Right cardiac atrium (tissue), 5 donors: ENCODE data around the gene ANKRD9. TPM values are rescaled to one million over a fixed set of nuclear protein-coding genes. Genes with fewer than 3 reads are reported as not detected.
A peak's percentile ranks its signal among the peaks of the same experiment; 100 is the strongest.
"Not testable (repeated sequence)": the region's sequence is repeated elsewhere in the genome, so short reads cannot be mapped to it uniquely, and the experiment has no call there.

Experiments used
- ATAC-seq, 2 donors: fragments of 200-7000 bp; cut with Tn5 transposase; one replicate each; pipeline versions ENCODE4 v1.8.0 to v1.9.1; 2020; ENCODE audit warnings: moderate library complexity in 2 of 2, mild to moderate bottlenecking in 1 of 2
- DNase-seq, 3 donors: peaks; one replicate each; pipeline ENCODE4 v3.0.0-alpha.2; 2020
- H3K27ac ChIP-seq: one replicate; pipeline ENCODE4 v1.5.1; 2013; ENCODE audit warnings: mild to moderate bottlenecking, low read length, control low read depth, moderate library complexity
- H3K27me3 ChIP-seq: one replicate; pipeline ENCODE4 v1.6.1; 2013; ENCODE audit not compliant: control insufficient read depth, insufficient read depth
- H3K4me1 ChIP-seq: one replicate; pipeline ENCODE4 v1.6.1; 2013; ENCODE audit warnings: low read length; ENCODE audit not compliant: control insufficient read depth, insufficient read depth
- H3K4me3 ChIP-seq: one replicate; pipeline ENCODE4 v1.5.1; 2013; ENCODE audit warnings: low read length, control low read depth
- H3K9me3 ChIP-seq: one replicate; pipeline ENCODE4 v1.6.1; 2013; ENCODE audit warnings: low read length; ENCODE audit not compliant: control insufficient read depth
- WGBS: extraction: QIAGEN DNeasy Blood & Tissue Kit; methylation state at CpG from one replicate; pipeline ENCODE4 v1.1.7; 2013; 5-methylcytosine and 5-hydroxymethylcytosine counted together
- intact Hi-C, 4 donors: fragments of 100-400 bp; cut with DNase I; formaldehyde crosslinking; loops; one replicate each; pipeline versions ENCODE4 v1.11.0 to v1.14.0; 2022 to 2023
- polyA plus RNA-seq: library from polyadenylated mRNA; stranded (reverse); fragments of 200-250 nt; gene quantifications from one replicate; pipeline ENCODE4 v1.2.3, GENCODE V29; 2013
- total RNA-seq, 4 donors: library from RNA; stranded (reverse); fragmentation: NEBNext Ultra II Directional; extraction: Animal tissue kit (Norgen Biotek cat#: 25700); gene quantifications; one replicate each; pipeline ENCODE4 v1.2.1, GENCODE V29; 2021
- donor health status: healthy with polysubstance abuse.
- donor health status: DM: no; HTN: yes; CAD: no.
- donor health status: DM: no; HTN: no; CAD: no.
- donor health status: DM: no; HTN: yes; CAD: no; lungs with severe emphysema.
- donor health status: DM: yes; HTN: yes; CAD: no.

ANKRD9 gene
- total and polyA plus RNA-seq, 5 donors = 43.1 to 134 (median 118) TPM

GRCh38 chr14:102532204-102532658, 22.7 kb upstream of the ANKRD9 start:
- H3K4me3 ChIP-seq = no peak overlapping the region
- H3K27me3 ChIP-seq = no peaks in the 10 kb centered on the region
- no peaks in the 10 kb centered on the region for H3K4me1 ChIP-seq
- intact Hi-C loops = no loop called here
- no peak overlapping the region for H3K27ac ChIP-seq
- DNase-seq = no peak
- H3K9me3 ChIP-seq = no peaks in the 10 kb centered on the region
- WGBS = 82% methylated on average over 3 of the region's 3 CpGs
- no peak for ATAC-seq

- 69% methylated on average over 13 of the region's 13 CpGs for WGBS
Measured at GRCh38 chr14:102530828-102531478, 21.4 kb upstream of the ANKRD9 start.

GRCh38 chr14:102528431-102529170, 19.0 kb upstream of the ANKRD9 start:
- no peak for DNase-seq
- intact Hi-C loops = loop anchor here in 1 of 4 donors (10.0 kb wide), 1 partner anchor 66 kb away; the partner anchor contains the start of gene RCOR1
- H3K4me1 ChIP-seq = no peaks in the 10 kb centered on the region
- H3K27me3 ChIP-seq = no peaks in the 10 kb centered on the region
- no peaks in the 10 kb centered on the region for H3K9me3 ChIP-seq
- H3K27ac ChIP-seq = no peak overlapping the region
- no peak for ATAC-seq
- no peak overlapping the region for H3K4me3 ChIP-seq
- 78% methylated on average over 11 of the region's 11 CpGs for WGBS

More at GRCh38 chr14:102530828-102531478, 21.4 kb upstream of the ANKRD9 start:
- ATAC-seq (no peak), DNase-seq (no peak)
- no peaks in the 10 kb centered on the region for H3K4me1 ChIP-seq
- no peaks in the 10 kb centered on the region for H3K9me3 ChIP-seq
- no peaks in the 10 kb centered on the region for H3K27me3 ChIP-seq
- intact Hi-C loops = no loop called here
- no peak overlapping the region for H3K4me3 ChIP-seq
- no peak overlapping the region for H3K27ac ChIP-seq

- ATAC-seq (no peak), DNase-seq (no peak)
- intact Hi-C loops = loop anchor here in 1 of 4 donors (10.0 kb wide), 1 partner anchor 69 kb away; the partner anchor contains the start of gene RCOR1
- Histone ChIP-seq H3K4me3 (no peak overlapping the region), H3K27ac (no peak overlapping the region), H3K4me1 (no peaks in the 10 kb centered on the region), H3K9me3 (no peaks in the 10 kb centered on the region), H3K27me3 (no peaks in the 10 kb centered on the region)
- 83% methylated on average over 12 of the region's 12 CpGs for WGBS
Measured at GRCh38 chr14:102525929-102526497, 16.4 kb upstream of the ANKRD9 start.

- DNase-seq = peak in 2 of 3 donors; percentile 70 to 77
- 4% methylated on average over 11 of the region's 11 CpGs for WGBS
- peak; percentile 52 to 53 for ATAC-seq
- Histone ChIP-seq H3K9me3 (no peaks in the 10 kb centered on the region), H3K27me3 (no peaks in the 10 kb centered on the region), H3K4me3 (peak overlapping the region; percentile 62), H3K4me1 (no peaks in the 10 kb centered on the region), H3K27ac (peak overlapping the region; percentile 74)
- intact Hi-C loops = loop anchor here in 1 of 4 donors (10.0 kb wide), 1 partner anchor 69 kb away; the partner anchor contains the start of gene RCOR1
Measured at GRCh38 chr14:102525219-102525928, 15.8 kb upstream of the ANKRD9 start.

GRCh38 chr14:102524451-102525218, 15.1 kb upstream of the ANKRD9 start:
- Histone ChIP-seq H3K4me3 (peak overlapping the region; percentile 62), H3K27me3 (no peaks in the 10 kb centered on the region), H3K4me1 (no peaks in the 10 kb centered on the region), H3K27ac (peak overlapping the region; percentile 74), H3K9me3 (no peaks in the 10 kb centered on the region)
- WGBS = under 1% methylated on average over 32 of the region's 32 CpGs
- peak; percentile 98 to 99 for ATAC-seq
- intact Hi-C loops = loop anchor here in 1 of 4 donors (10.0 kb wide), 1 partner anchor 70 kb away; the partner anchor contains the start of gene RCOR1
- DNase-seq = peak; percentile 100

- ATAC-seq = peak; percentile 1 to 3
- no peak overlapping the region for H3K4me3 ChIP-seq
- WGBS = 53% methylated on average over 34 of the region's 34 CpGs
Measured at GRCh38 chr14:102523569-102524450, 14.2 kb upstream of the ANKRD9 start.

GRCh38 chr14:102523200-102523568, 13.6 kb upstream of the ANKRD9 start:
- Histone ChIP-seq H3K27ac (no peak overlapping the region), H3K4me3 (no peak overlapping the region), H3K27me3 (no peaks in the 10 kb centered on the region), H3K4me1 (no peaks in the 10 kb centered on the region), H3K9me3 (no peaks in the 10 kb centered on the region)
- intact Hi-C loops = loop anchor here in 1 of 4 donors (10.0 kb wide), 1 partner anchor 72 kb away; the partner anchor contains the start of gene RCOR1
- WGBS = 49% methylated on average over 3 of the region's 3 CpGs
- ATAC-seq = no peak
- DNase-seq = no peak

More at GRCh38 chr14:102523569-102524450, 14.2 kb upstream of the ANKRD9 start:
- no peaks in the 10 kb centered on the region for H3K4me1 ChIP-seq
- intact Hi-C loops = loop anchor here in 1 of 4 donors (10.0 kb wide), 1 partner anchor 71 kb away; the partner anchor contains the start of gene RCOR1
- H3K9me3 ChIP-seq = no peaks in the 10 kb centered on the region
- DNase-seq = peak in 1 of 3 donors; percentile 72
- H3K27ac ChIP-seq = no peak overlapping the region
- H3K27me3 ChIP-seq = no peaks in the 10 kb centered on the region

GRCh38 chr14:102519709-102520108, 10.1 kb upstream of the ANKRD9 start:
- not testable (repeated sequence) for DNase-seq, H3K27ac ChIP-seq, H3K27me3 ChIP-seq, H3K4me3 ChIP-seq, H3K4me1 ChIP-seq, ATAC-seq, H3K9me3 ChIP-seq
- 84% methylated on average over 5 of the region's 5 CpGs for WGBS
- intact Hi-C loops = loop anchor here in 1 of 4 donors (10.0 kb wide), 1 partner anchor 75 kb away; the partner anchor contains the start of gene RCOR1
